ENCODE measurements around the gene ZDHHC14. TPM values are rescaled to one million over a fixed set of nuclear protein-coding genes. Genes with fewer than 3 reads are reported as not detected.
A peak's percentile ranks its signal among the peaks of the same experiment; 100 is the strongest.

Gene ZDHHC14
- polyA plus RNA-seq, 2 of the 4 experiments (the other 2 are of a cell fraction): 2.2 to 2.8 TPM

GRCh38 chr6:157442291-157442690 is 61.3 kb downstream of the ZDHHC14 start:
- 77% methylated on average over 12 of the region's 12 CpGs for WGBS (ENCODE audit: missing lambda C conversion rate)

DNA sequence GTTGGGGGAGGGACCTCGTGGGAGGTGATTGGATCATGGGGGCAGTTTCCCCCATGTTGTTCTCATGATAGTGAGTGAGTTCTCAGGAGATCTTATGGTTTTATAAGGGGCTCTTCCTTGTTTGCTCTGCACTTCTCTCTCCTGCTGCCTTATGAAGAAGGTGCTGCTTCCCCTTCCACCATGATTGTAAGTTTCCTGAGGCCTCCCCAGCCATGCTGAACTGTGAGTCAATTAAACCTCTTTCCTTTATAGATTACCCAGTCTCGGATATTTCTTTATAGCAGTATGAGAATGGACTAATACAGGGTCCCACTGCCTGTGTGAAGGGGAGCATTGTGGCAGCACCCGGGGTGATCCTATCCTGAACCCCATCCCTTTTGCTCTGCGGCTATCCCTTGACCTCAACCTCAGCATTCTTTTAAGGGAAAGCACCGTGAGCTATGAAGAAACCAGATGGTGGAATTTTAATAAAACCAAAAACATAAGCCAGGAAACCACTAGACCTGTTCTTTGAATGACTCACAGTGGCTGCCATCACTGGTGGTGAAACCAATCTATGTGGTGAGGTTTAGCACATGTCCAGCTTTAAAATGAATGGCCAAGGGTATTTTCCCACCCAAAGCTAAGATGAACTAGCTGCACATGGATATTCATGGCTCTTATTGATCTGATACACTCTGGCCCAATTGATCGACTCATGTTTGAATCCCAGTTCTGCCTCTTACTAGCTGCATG is 62.2 kb downstream of the ZDHHC14 start:
- Histone ChIP-seq H3K4me2 (no peak overlapping the region), H3K4me1 (no peaks in the 10 kb centered on the region), H3K27ac (no peak overlapping the region), H3K4me3 (no peak overlapping the region), H3K9me3 (no peaks in the 10 kb centered on the region)
- POLR2A ChIA-PET: no interaction called here
- no peak for FAIRE-seq
- 67% methylated on average over 6 of the region's 6 CpGs for WGBS (ENCODE audit: missing lambda C conversion rate)
- no peak for ATAC-seq
- TF ChIP-seq ZC3H11A (IDR thresholded peaks at IDR 0.05): no peak
- no peak for TF ChIP-seq CBX2 (IDR thresholded peaks at IDR 0.05; ENCODE audit: borderline replicate concordance, low read depth)
- TF ChIP-seq ZFP36 (IDR thresholded peaks at IDR 0.05; ENCODE audit: borderline replicate concordance, partially characterized antibody): no peak
- TF ChIP-seq GATA3 (IDR thresholded peaks at IDR 0.05; ENCODE audit: borderline replicate concordance): no peak
- no peak for TF ChIP-seq RFX5 (IDR thresholded peaks at IDR 0.05)
- TF ChIP-seq ZSCAN20 (CRISPR knock-in tag; IDR thresholded peaks at IDR 0.05): no peak
- no peak for TF ChIP-seq POLR2AphosphoS2 (conservative IDR thresholded peaks at IDR 0.05; ENCODE audit: low read length)
- TF ChIP-seq MAFK (IDR thresholded peaks at IDR 0.05; ENCODE audit: partially characterized antibody): no peak
- no peak for TF ChIP-seq MAX (IDR thresholded peaks at IDR 0.05)
- TF ChIP-seq KDM5A (IDR thresholded peaks at IDR 0.05): no peak
- TF ChIP-seq, protein P1, sequence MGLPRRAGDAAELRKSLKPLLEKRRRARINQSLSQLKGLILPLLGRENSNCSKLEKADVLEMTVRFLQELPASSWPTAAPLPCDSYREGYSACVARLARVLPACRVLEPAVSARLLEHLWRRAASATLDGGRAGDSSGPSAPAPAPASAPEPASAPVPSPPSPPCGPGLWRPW (IDR thresholded peaks at IDR 0.05): no peak
- no peak for TF ChIP-seq KDM1A (IDR thresholded peaks at IDR 0.05; ENCODE audit: low read depth)
- no peak for TF ChIP-seq EP300 (IDR thresholded peaks at IDR 0.05)
- no peak for TF ChIP-seq EHF (CRISPR knock-in tag; IDR thresholded peaks at IDR 0.05)
- TF ChIP-seq, protein P2, sequence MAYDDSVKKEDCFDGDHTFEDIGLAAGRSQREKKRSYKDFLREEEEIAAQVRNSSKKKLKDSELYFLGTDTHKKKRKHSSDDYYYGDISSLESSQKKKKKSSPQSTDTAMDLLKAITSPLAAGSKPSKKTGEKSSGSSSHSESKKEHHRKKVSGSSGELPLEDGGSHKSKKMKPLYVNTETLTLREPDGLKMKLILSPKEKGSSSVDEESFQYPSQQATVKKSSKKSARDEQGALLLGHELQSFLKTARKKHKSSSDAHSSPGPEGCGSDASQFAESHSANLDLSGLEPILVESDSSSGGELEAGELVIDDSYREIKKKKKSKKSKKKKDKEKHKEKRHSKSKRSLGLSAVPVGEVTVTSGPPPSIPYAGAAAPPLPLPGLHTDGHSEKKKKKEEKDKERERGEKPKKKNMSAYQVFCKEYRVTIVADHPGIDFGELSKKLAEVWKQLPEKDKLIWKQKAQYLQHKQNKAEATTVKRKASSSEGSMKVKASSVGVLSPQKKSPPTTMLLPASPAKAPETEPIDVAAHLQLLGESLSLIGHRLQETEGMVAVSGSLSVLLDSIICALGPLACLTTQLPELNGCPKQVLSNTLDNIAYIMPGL (CRISPR knock-in tag; IDR thresholded peaks at IDR 0.05; ENCODE audit: borderline replicate concordance): no peak
- CTCF ChIA-PET: no interaction called here
- DNase-seq (ENCODE audit: low read depth in 1 of 2, low spot score in 1 of 2): no peak

More at GRCh38 chr6:157442291-157442690, 61.3 kb downstream of the ZDHHC14 start:
- Histone ChIP-seq H3K27ac (no peak overlapping the region), H3K9me3 (no peaks in the 10 kb centered on the region), H3K4me3 (no peak overlapping the region), H3K4me1 (no peaks in the 10 kb centered on the region), H3K4me2 (no peak overlapping the region)
- POLR2A ChIA-PET: no interaction called here
- ATAC-seq: no peak
- no peak for FAIRE-seq
- CTCF ChIA-PET: no interaction called here
- no peak for DNase-seq (ENCODE audit: low read depth in 1 of 2, low spot score in 1 of 2)
- no peak for TF ChIP-seq FOSL2 (IDR thresholded peaks at IDR 0.05)
- TF ChIP-seq FOSL2 (CRISPR knock-in tag; IDR thresholded peaks at IDR 0.05): peak; percentile 24; the same call in 1 of the 2 replicates
- TF ChIP-seq TP53 (CRISPR knock-in tag; IDR thresholded peaks at IDR 0.05): no peak

DNA sequence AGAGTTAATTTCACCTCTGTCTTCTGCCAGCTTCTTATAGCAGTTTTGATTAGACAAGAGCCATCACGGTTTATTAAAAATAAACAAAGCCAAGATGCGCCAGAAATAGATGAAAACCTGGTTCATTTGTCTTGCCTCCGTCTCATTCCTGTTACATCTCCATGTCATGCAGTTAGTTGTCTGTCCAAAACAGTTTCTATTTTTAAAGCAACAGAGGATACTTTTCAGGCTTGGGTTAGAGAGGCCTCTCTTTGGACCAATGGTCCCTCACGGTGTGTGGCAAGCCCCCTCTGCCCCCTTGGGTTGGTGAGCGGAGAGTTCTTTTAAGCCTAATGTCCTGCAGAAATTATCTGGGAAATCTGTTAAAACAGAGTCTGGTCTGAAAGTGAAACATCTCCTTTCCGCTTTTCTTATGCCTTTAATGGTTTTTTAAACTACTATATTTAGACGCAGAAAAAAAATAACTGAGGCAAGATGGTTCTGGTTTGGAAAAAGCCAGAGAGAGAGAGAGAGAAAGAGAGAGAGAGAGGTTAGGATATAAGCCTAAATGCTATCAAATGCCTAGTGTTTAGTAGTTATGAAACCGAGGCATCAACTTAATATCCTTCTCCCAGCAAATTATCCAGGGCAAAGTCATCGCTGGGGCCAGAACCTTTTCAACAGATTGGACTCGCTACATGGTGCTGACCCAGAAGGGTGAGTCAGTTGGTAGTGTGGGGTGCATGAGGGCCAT is 64.5 kb downstream of the ZDHHC14 start:
- Histone ChIP-seq H3K9me3 (no peaks in the 10 kb centered on the region), H3K4me2 (no peak overlapping the region), H3K4me1 (0 out of 3 replicates have a peak, but pooled peaks cover 5% of the 10 kb centered on the region), H3K4me3 (no peak overlapping the region), H3K27ac (no peak overlapping the region)
- TF ChIP-seq MYC (IDR thresholded peaks at IDR 0.05; ENCODE audit: borderline replicate concordance, low read length) (no peak), HOXB13 (CRISPR knock-in tag; IDR thresholded peaks at IDR 0.05; ENCODE audit: low read depth) (no peak)
- FAIRE-seq (no peak), DNase-seq (ENCODE audit: low read depth in 1 of 2, low spot score in 1 of 2) (no peak), ATAC-seq (no peak)
- WGBS (ENCODE audit: missing lambda C conversion rate): 88% methylated on average over 10 of the region's 10 CpGs
- ChIA-PET CTCF (interaction anchor here (0.9 kb wide), 1 partner anchor 17 kb away, joined by 3 read pairs; no protein-coding TSS in a partner anchor), POLR2A (no interaction called here)

All from A549 (cell line).